CD4-positive, alpha-beta T cell treated with Interleukin-4 for 4 hours (primary cell): ENCODE measurements around the gene KAZN.

Source experiments
- DNase-seq: peaks from one replicate; pipeline ENCODE4 v3.0.0-alpha.2; 2020

KAZN gene

DNA sequence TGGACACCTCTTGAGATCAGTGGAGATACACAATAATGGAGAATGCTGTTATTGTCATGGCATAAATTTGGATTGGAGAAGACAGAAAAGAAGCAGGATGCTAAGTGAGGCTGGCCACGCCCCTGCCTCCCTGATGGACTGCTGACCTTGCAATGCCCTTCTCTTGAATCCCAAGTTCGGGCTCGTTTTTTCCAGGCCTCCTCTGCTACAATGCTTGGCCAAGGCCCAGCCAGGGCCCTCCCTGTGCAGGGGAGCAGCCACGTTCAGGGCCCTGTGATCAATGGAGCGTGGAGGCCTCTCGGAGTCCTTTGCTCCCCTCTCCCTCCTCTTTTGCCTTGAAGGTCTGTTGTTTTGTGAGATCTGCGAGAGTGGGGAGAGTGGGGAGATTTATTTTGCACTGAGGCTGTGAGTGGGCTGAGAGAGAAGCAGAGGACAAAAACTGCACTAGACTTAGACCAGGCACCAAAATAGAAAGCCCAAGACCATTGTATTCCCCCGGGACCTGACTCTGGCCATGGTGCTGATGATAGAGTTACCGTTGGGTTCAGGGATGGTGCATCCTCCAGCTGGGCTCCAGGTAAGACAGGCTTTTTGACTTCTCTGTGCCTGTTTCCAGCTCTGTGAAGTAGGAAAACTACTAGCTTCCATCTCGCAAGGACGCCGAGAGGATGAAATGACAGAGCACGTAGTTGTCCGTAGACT is 268.6 kb downstream of the KAZN start:
- DNase-seq: no peak

DNA sequence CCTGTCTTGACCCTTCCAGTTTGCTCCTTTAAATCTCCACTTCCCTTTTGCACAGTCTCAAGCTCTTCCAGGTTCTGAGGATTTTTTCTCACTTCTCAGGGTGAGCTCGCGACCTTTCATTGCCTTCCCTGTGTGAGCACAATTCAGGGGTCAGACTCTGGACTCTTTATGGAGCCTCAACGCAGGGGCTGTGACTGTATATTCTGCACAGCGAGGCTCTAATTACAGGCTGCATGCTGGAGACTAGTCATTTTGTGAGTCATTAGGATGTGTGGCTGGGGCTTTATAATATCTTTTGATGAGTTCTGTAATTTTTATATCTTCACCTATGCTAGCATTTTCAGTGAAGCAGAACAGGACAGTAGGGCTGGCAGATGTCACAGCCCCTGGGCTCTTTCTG is 270.7 kb downstream of the KAZN start:
- DNase-seq: no peak

DNA sequence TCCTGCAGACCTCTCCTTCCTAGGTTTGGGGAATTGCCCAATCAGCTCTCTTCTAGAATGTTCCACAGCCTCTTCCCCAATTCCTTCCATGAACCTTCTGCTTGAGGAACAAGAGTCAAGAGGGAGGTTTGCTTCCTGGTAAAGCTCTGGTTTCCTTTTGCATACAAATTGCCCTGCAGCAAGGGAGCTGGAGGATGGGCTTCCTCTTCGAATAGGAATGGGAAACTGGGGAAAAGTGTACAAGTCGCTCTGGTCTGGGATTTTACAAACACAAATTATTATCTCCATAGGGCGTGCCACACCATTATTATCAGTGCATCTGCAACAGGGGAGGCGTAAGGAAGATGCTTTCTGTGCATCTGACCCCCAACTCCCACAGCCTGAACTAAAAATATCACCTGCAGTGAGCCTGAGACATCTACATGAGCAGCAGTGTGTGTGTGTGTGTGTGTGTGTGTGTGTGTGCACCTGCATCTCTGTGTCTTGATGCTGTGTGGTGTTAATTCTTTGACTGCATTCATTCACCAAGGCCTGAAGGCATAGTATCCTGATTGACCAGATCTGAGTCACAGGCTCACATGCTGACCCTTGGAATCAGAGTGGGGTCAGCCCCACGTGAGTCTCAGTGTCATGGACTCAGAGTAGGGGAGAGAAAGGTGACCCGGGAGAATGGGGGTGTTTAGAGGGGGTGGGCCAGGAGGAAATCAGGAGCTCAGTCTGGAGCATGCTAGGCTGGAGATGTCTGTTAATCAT is 272.9 kb downstream of the KAZN start:
- DNase-seq: no peak

DNA sequence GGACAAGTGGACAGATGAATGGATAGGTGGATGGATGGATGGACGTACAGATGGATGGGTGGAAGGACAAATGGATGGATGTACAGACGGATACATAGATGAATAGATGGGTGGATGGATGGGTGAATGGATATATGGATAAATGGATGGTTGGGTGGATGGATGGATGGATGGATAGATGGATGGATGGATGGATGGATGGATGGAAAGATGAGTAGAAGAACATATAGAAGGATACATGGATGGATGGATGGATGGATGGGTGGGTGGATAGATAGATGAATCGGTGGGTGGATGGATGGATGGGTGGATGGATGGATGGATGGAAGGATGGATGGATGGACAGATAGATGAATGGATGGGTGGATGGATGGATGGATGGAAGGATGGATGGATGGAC is 274.3 kb downstream of the KAZN start:
- DNase-seq: no peak

DNA sequence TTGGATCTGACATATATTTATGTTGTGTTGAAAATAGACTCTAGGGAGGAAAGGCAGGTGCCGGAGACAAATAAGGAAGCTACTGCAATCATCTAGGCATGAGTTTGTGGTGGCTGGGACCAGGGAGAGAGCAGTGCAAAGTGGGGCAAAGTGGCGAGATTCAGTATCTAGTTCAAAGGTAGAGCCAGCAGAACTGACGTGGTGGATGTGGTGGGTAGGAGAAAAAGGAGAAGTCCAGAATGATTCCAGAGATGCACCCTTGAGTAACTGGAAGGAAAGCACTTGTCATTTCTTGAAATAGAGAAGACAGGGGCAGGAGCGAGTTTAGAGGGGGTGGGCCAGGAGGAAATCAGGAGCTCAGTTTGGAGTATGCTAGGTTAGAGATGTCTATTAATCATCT is 275.2 kb downstream of the KAZN start:
- no peak for DNase-seq

DNA sequence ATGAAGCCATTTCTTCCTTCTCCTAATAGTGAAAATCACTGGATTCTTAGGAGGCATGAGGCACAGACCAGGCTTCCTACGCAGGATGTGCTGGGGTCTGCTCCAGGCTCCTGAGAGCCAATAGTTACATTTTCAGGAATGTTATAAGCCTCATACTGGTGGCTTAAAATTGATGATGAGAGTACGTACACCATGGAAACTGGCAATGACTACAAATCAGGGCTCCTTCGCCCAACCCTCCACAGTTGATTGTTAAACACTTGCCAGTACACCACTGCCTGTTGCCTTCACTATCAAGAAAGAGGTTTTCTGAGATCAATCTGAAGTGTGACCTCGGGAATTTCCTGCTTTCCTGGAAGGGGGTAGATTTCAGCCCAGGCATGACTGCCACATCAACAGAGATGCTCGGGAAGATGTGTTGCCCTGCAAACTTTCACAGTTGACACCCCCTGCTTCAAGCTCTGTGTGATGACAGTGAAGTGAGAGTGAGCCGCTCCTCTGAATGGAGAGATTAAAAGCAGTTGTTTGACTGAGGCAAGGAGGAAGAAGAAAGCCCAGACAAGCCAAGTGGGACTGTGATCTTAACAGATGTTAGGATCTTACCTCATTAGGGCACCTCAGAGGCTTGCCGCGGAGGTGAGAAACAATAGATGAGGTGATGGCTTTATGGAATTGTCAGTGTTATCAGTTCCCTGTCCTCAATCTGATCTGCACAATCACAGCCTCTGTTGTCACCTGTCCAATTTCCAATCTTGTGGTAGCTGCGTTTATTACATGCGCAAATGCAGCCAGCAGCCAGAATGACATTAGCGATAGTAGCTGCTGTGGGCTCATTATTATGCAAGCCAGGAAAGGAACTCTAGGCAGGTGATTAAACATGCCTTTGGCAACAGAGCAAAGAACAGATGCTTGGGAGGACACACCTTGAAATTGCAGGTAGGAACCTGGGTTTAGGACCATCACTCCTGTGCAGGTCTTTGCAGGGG is 277.3 kb downstream of the KAZN start:
- DNase-seq: no peak

DNA sequence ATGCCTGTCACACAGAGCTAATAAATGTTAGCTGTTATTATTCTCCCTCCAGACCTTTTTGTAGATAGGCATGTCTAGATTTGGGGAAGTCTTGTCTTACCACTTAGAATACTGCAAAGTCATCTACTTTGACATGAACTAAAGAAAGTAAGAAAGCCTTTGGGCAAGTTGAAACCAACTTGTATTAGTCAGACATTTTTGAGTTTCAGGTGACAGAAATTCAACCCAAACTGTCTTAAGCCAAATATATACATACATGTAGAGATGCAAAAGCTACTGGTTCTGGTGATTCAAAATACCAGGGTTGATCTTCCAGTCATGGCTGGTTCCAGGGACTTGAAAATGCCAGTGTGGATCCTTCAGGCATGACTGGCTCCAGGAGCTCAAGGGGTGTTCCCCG is 278.3 kb downstream of the KAZN start:
- no peak for DNase-seq

DNA sequence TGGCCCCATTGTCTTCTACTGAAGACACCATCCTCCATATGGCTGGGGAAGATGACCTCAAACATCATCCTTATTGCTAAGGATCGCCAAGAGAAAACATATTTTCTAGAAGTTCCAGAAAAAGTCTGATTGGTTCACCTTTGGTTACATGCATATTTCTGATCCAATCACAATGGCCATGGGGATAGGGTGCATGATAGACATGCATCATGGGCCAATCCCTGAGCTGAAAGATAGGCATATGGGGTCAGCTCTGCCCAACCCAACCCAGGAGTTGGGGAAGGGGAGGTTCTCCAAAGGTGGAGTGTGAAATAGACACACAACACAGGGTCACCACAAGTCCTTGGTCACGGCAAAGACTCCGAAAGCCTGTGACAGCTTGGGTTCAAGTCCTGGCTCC is 278.7 kb downstream of the KAZN start:
- no peak for DNase-seq

DNA sequence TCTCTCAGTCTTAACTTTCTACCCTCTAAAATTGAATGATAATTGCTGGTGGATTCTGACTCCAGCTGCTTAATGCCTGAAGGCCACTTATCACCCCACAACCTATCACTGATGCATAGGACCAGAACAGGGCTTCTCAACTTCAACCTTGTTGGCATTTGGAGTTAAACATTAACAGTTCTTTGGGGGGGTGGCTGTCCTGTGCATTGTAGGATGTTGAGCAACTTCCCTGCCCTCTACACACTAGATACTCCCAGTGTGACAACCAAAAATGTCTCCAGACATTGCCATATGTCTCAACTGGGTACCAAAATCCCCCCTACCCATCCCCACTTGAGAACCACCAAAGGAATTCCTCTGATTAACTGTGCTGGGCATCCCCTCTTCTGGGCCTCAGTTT is 279.6 kb downstream of the KAZN start:
- no peak for DNase-seq

DNA sequence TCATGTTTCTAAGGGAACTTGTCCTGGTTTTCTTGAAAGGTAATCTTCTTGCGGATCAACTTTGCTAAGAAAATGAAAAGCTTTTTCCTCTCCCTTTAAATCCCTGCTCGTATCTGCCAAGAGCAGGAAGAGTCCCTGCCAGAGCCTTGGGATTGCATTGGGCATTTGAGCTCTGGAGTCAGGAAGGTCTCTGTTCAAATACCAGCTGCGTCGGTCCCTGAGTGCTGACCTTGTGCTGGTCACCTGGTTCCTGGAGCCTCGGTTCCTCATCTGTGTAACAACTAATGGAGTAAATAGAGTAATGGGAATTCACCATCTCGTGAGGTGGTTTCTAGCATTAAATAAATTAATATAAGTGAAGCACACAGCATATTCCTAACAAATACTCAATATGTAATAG is 280.5 kb downstream of the KAZN start:
- DNase-seq: no peak

DNA sequence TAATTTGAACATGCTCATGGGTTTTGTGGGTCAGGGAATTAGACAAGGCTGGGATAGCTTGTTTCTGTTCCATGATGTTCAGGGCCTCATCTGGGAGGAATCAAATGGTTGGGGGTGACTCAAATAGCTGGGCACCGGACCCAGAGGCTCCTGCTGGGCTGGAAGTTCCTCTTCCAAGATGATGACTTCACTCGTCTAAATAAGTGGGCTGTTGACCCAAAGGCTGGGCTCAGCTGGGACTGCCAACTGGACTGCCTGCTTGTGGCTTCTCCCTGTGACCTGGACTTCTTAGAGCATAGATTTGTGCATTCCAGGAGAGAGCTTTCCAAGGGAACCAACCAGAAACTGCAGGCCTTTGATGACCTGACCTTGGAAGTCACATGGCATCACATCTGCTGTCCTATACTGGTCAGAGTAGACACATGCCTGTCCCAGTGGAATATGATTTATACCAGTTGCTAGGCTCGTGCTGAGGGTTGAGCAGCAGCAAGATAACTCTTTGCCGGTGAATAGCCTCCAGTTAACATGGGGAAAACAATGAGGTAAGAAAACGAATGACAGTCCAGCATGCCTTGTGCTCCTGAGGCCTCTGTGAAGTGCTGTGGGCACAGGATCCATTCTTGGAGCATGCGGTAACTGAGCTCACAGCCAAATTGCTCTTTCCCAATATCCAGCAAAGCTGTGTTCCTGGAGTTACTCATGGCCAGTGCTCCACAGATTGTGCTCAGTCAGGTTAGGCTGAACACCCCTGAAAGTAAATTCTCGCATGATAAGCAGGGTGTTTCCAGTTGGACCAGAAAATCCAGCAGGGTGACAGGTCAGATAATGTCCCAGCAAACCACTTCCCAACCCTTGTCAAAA is 282.2 kb downstream of the KAZN start:
- DNase-seq: no peak

DNA sequence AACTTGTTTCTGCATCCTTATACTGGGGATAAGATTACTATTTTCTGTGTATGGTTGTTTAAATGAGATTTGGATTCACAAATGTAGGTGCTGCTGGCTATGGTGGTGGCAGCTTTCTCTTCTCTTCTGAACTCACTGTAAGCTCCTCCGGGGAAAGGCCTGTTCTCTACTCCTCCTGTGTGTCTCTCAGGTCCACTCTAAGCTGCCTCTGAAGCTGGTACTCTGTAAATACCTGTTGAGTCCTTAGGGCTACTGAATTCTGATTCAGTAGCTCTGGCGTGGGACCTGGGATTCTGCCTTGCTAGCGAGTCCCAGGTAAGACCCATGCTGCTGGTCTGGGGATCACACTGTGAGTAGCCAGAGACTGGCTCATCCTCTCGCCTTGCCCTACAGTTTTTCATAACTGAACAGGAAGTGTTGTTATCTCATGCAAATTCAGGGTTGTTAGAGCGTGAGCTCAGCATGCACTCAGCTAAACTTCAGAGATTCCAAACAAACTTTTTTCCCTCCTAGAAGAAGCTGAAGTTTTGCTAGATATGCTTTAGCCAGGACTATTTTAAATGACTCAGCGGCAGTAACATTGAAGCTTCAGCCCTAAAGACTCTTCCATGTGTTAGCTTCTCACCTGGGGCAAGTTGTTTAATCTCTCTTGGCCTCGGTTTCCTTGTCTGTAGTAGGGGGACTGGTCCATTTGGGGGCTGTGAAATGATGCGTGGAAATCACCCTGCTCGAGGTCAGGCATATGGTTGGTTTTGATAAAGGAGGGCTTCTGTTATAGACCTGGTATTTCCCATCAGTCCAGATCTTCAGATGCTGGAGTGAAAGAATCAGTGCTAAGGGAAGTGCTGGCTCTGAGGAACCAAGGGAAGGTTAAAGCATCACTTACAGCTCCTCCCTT is 283.5 kb downstream of the KAZN start:
- no peak for DNase-seq

DNA sequence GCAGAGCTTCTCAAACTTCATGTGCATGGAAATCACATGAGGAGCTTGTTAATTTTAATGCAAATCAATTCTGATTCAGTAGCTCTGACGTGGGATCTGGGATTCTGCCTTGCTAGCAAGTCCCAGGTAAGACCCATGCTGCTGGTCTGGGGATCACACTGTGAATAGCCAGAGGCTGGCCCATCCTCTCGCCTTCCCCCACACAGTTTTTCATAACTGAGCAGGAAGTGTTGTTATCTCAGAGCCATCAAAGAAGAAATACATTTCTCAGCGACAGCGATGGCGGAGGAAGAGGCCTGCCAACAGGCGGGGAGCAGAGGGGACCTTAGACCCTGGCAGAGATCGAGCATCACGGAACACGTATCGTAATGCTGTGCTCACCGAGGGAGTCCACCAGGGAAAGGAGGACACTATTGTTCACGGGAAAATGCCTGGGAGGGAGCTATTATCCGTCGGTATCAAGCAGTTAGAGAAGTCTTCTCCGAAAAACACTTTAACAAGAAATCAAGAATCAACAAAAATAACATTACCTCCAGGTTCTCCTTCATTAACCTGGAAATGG is 286.2 kb downstream of the KAZN start:
- no peak for DNase-seq

DNA sequence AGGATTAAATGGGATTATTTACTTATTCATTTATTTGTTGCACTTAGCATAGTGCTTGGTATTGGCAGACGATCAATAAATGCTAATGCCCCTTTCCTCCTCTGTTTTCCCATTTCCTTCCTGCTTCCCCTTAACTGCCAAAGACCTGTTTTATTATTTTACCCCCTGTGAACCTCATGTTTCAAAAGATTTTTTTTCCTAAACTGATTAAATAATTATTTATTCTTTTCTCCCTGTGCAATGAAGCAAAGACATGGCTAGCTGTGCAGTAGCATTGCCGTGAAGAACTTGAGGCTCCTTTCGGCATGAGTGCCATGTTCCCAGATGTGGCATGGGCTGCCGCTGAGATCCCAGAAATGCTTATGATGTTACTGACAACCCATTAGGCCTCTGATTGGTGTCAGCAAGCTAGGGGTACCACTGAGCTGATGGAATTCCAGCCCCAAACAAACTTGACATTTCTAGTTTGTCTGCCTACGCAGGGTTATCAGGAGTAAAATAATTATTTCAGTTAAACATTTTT is 288.6 kb downstream of the KAZN start:
- DNase-seq: no peak

DNA sequence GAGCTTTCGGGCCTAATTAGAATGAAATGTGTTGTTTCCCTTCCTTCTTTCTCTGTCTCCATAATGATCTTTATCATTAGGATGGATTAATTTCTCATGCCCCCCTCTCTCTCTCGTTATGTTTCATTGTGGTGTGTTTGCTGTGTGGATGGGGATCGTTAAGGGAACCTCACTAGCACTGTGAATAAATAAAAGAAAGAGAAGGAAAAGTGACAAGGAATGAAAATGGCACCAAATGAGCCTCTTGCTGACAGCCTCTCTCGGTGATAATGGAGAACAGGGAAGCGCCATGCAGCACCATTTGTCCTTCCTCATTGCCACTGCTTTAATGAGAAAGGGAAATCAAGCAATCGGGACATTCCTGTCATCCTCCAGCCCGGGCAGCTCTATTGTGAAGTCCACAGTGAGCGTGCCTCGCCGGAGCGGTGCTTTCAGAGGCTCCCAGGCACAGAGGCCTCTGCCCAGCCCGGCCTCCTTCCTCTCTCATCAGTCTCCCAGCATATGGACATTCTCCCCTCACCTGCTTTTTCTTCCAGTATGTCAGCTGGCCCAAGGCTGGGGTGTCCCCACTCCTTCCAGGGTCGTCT is 289.4 kb downstream of the KAZN start:
- DNase-seq: no peak

DNA sequence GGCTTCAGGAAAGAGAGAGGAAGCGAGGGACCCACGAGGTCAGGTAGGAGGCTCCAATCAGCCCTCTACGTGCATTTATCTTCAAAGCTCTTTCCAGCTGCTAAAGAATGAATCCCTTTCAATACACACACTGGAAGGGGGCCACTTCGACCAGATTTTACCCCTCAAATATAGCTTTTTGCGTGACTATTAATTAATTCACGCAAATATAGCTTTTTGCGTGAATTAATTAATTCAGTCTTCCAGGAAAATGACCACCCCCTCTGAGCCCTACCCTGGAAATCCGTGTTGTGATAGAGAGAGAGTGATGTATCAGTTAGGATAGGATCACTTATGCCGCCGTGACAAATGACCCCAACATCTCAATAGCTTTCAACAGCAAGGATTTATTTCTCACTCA is 289.9 kb downstream of the KAZN start:
- DNase-seq: no peak

DNA sequence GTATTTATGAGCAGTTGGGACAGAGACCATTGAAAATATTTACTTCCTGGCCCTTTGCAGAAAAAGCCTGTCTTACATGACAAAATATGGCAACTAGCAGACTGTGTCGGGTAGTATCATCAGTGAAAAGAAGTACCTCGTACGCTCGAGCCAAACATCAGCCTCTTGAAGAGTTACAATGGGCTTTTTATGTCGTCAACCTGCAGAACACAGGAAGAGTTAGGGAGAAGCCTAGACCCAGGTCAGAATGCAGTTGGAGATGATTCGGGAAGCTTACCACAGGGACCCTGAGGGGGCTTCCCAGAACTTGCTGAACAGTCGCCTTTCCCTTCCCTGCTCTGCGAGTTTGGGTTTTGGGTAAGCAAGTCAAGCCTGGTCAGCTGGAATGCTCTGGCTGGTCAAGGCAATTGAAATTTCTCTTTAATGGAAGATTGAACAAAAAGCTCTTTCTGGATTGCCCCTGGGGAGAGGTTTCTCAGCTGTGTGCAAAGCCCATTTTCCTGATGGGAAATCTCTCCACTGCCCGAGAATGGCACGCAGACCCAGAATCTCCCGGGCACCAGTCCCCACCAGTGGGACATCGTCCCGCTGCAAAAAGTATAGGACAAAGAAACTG is 291.4 kb downstream of the KAZN start:
- DNase-seq: no peak

DNA sequence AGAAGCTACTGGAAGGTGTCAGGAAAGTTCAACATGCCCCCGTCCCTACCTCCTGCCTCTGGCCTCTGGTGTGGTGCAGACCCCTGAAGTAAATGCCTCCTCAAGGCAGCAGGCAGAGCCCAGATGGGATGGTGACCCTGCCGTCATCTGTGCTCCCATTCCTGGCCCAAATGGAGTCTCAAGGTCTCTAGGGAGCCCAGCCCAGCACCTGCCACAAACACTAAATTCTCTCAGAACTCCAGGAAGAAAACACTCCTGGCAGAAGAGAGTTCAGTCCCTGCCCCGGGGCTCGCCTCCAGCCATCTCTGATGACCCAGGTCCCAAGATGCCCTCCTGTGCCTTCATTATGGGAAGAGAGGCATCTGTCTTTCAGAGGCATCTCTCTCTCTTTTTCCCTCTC is 293.5 kb downstream of the KAZN start:
- no peak for DNase-seq

DNA sequence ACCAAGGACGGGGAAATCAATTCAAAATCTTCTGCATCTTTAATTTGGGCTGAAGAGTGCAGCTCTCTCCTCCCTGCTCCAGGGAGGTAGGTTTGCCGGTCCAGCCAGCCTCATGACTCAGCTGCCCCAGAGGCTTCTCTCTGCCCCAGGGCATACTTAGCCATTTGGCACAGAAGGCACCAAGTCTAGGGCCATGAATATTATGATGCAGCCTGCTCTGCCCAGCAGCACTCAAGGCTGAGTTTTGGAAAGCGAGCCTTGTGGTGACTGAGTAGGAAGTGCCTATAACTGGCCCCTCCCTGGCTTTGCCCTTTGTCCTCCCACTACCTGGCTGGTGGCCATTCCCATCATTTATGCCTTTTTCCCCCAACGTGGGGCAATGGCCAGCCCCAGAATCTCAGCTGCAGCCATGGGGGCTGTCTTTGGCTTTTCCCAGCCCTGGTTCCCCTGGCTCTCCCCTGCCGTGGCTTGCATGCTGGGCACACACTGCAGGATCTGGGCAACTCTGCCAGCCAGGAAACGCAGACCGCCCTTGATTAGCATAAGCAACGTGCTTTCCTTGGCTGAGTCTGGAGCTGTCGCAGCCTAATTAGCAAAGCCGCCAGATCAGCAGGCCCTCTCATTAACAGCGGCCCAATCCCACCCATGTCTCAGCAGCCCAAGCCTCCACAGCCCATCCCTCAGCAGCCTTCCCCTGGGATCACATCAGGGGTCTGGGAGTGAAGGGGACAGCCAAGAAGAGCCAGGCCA is 296.5 kb downstream of the KAZN start:
- no peak for DNase-seq
